Hippocampal formation (tissue), 2 donors: Measurements from ENCODE around the gene ARMC12.

Source experiments
- DNase-seq, 2 donors: peaks; one replicate each; lab custom pipeline; 2025; lab: John Stamatoyannopoulos, UW

ARMC12 gene

DNA sequence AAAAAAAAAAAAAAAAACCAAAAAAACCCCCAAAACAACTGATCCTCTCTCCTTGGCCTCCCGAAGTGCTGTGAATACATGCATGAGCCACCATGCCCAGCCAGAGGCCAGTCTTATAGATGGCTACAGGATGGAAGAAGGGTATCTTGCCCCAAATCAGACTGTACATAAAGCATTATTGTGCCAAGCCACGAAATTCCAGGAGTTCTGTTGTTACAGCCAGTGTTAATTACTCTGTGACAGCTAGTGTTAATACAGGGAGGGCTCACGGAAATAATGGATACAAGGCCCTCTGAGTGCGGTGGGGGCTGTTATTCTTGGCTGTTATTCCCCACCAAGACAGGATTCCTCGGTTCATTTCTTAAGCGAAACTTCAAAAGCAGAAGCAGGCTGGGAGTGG is 38.2 kb downstream of the ARMC12 start:
- DNase-seq: no peak

DNA sequence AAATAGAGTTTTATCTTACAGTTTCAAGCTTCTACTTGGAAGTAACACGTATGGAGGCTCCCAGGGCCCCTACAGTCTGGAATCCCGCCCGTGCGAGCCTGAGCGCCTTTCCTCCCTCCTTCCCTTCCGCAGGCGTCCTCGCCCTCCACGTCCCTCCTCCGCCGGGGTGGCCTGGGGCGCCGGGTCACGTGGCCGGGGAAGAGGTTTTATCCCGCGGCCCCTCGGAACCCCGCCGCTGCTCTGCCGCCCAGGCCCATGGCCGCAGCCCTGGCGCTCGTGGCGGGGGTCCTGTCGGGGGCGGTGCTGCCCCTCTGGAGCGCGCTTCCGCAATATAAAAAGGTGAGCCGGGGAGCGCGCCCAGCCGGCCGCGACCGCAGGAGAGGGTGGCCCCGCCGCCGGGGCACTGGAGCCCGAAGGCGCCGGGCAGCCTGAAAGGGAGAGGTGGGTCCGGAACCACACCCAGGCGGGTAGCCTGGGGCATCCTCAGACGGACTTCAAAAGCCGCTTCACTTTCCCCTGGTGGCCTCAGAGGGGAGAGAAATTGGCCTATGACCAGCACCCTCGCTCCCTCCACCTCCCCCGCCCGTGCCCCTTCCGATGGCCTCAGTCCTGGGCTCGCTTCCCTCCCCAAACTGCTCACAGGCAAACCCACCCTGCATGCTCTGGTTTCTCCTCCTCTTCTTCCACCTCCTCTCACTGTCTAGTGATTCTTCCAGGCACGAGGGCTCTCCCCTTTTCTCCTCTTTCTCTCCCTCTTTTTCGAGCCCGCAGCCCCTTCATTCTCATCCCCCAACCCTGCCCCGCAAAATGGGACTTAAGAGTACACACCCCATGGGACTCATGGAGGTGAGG is 39.8 kb downstream of the ARMC12 start, which contains the start of gene CLPSL2:
TSS of gene CLPSL2 (plus strand) at position 235 of the 852 bp plus-strand sequence. CDS start at position 256, 21 bp downstream.
- DNase-seq: no peak

GRCh38 chr6:35777356-35778102 is 40.7 kb downstream of the ARMC12 start:
- DNase-seq: no peak

DNA sequence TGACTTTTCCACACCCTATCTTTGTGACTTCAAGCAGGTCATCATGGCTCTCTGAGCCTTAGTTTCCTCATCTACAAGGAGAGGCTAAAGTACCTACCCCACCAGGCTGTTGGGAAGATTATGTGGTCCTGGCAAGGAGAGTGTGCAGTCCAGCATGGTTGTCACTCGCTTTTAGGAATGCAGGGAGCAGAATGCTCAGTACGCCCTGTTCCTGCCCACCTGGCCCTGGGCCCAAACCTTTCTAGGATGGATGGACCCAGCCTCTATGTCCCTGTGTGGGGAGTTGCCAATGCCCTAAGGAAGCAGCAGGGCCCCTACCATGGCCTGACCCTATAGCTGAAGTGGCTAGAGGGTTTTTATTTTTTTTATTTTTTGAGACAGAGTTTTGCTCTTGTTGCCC is 41.6 kb downstream of the ARMC12 start:
- DNase-seq: no peak

GRCh38 chr6:35780719-35781118 is 43.9 kb downstream of the ARMC12 start, which contains the start of gene CLPSL1:
Gene CLPSL1, plus strand, starts transcription at chr6:35781019. Its CDS starts 92 bp downstream, at chr6:35781111.
- no peak for DNase-seq

GRCh38 chr6:35781290-35781689 is 44.5 kb downstream of the ARMC12 start:
- no peak for DNase-seq

GRCh38 chr6:35782424-35782823 is 45.6 kb downstream of the ARMC12 start:
- no peak for DNase-seq

DNA sequence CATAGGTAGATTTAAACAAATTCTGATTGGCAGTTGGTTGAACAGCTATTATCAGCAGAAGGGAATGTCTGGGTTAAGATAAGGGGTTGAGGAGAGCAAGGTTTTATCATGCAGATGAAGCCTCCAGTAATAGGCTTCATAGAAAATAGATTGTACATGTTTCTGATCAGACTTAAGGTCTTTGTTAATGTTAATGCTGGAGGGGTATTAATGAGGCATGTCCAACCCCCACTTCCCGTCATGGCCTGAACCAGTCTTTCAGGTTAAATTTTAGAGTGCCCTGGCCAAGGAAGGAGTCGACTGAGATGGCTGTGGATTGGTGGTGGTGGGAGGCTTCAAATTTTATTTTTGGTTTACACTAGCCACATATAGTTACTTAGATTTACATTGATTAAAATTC is 47.4 kb downstream of the ARMC12 start:
- DNase-seq: no peak

DNA sequence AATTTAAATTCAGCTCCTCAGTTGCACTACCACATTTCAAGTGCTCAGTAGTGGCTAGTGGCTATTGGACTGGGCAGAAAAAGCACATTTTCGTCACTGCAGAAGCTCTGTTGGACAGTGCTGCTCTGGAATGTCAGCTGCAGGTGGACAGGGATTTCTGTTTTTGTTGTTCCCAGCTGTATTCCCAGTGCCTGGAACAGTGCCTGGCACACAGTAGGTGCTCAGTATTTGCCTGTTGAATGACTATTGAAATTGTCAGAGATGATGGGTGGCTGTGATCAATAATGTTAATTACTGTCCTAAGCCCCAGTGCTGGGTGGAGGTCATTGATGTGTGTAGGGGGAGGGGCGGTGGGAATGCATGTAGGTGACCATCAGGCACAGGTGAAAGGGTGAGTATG is 49.4 kb downstream of the ARMC12 start:
- no peak for DNase-seq

- no peak for DNase-seq
These were observed 50.0 kb downstream of the ARMC12 start for GRCh38 chr6:35786810-35787209.

GRCh38 chr6:35787266-35788218 is 50.7 kb downstream of the ARMC12 start:
- no peak for DNase-seq

- DNase-seq: no peak
These were observed 51.7 kb downstream of the ARMC12 start for GRCh38 chr6:35788423-35788982.

- no peak for DNase-seq
These were observed 53.9 kb downstream of the ARMC12 start for GRCh38 chr6:35790683-35791082.

GRCh38 chr6:35794536-35795452 is 58.0 kb downstream of the ARMC12 start:
- no peak for DNase-seq

GRCh38 chr6:35795453-35796071 is 58.7 kb downstream of the ARMC12 start:
- no peak for DNase-seq

GRCh38 chr6:35796236-35796635 is 59.4 kb downstream of the ARMC12 start:
- no peak for DNase-seq

DNA sequence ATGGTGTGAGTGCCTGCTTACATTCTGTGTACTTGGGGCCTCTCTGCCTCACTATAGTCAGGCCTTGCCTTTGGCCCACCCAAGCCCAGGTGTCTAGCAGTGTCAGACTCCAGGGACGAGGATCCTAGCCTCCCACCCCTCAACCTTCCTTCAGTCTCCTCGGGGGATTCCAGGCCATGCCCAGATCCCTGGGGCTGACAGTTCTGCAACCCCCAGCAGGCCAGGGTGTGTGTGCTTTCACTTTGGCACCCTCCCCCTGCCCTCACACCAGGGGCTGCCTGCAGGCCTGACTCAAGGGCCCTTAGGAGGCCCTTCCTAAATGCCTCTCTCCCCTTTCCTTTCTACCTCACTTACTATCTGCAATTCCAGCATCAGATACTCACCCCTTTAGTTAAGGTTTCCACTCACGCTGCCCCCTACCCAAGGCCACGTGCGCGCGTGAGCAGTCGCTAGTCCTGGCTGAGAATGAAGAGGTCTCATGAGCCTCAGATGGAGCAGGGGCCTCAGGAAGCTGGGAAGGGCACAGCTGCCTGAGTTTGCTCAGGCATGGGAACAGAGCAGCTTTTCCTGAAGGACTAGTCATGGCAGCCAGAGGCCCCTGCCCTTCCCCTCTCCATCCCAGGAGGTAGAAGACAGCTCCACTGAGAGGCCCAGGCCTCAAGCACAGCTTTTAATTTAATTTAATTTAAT is 61.1 kb downstream of the ARMC12 start:
- no peak for DNase-seq
